HepG2 (cell line): ENCODE results near the gene EBF3. TPM values are rescaled to one million over a fixed set of nuclear protein-coding genes. Genes with fewer than 3 reads are reported as not detected.

Source experiments
- ATAC-seq: fragments of 200-7000 bp; cut with Tn5 transposase; 3 replicates; pipeline ENCODE4 v1.9.1; 2020; ENCODE audit warnings: mild to moderate bottlenecking, moderate library complexity
- BruUV-seq: library from RNA; stranded (reverse); fragments of 400-500 nt; replicated peaks from 2 replicates; lab custom pipeline; 2021; lab: Mats Ljungman, UMichigan
- CTCF ChIA-PET: fragments of 300-600 bp; formaldehyde crosslinking; extraction: SDS; loops from one replicate; lab custom pipeline; 2021; ENCODE audit warnings: low total read pairs, inconsistent platforms, low intra/inter-chr PET ratio; lab: Yijun Ruan, JAX
- POLR2A ChIA-PET: fragments of 350-600 bp; sonication (Branson Sonifier 250); formaldehyde crosslinking; loops from one replicate; lab custom pipeline; 2020; ENCODE audit warnings: antibody characterized with exemption, inconsistent platforms; lab: Yijun Ruan, JAX
- DNase-seq: peaks from one replicate; pipeline ENCODE4 v3.0.0-alpha.2; 2015; ENCODE audit warnings: low spot score
- FAIRE-seq: peaks from 3 replicates; lab custom pipeline; 2011; peaks lifted over from hg19 to GRCh38; lab: Jason Lieb, UNC
- H2AFZ ChIP-seq: one replicate; pipeline ENCODE4 v1.6.1; 2011; ENCODE audit warnings: low read length, inconsistent platforms
- H3K27ac ChIP-seq: fragments of 300-600 bp; 3 replicates; pipeline ENCODE4 v1.8.0; 2011; ENCODE audit warnings: mixed run types, mild to moderate bottlenecking, mixed read lengths, low read length, inconsistent platforms; ENCODE audit not compliant: insufficient read depth; ENCODE audit errors: extremely low read length
- H3K27me3 ChIP-seq, 2 experiments: fragments of 200-600 bp in 1 of 2; 2 replicates in 1 of 2; 3 replicates in 1 of 2; pipeline versions ENCODE4 v1.6.0 to v1.8.0; 2011; ENCODE audit warnings: low read length in 2 of 2, mild to moderate bottlenecking in 2 of 2, moderate library complexity in 2 of 2, inconsistent platforms in 1 of 2; ENCODE audit not compliant: insufficient read depth in 2 of 2, control insufficient read depth in 1 of 2
- H3K36me3 ChIP-seq, 2 experiments: fragments of 200-600 bp in 1 of 2; replicated peaks in 1 of 2; 2 replicates in 1 of 2; 3 replicates in 1 of 2; pipeline versions ENCODE4 v1.5.1 to v1.8.0; 2011; ENCODE audit warnings: low read length in 2 of 2, inconsistent platforms in 1 of 2; ENCODE audit not compliant: insufficient read depth in 2 of 2, control insufficient read depth in 1 of 2
- H3K4me1 ChIP-seq: 2 replicates; pipeline ENCODE4 v1.5.1; 2012; ENCODE audit warnings: low read length, inconsistent platforms; ENCODE audit not compliant: insufficient read depth
- H3K4me2 ChIP-seq: 2 replicates; pipeline ENCODE4 v1.6.0; 2011; ENCODE audit warnings: low read depth, low read length, inconsistent platforms
- H3K4me3 ChIP-seq, 3 experiments: fragments of 200-600 bp in 1 of 3; sonication (generic), shearing (Covaris generic) in 1 of 3; replicated peaks in 1 of 3; 2 replicates each; pipeline ENCODE4 v1.5.1; 2011 to 2016; ENCODE audit warnings: low read length in 3 of 3, inconsistent platforms in 2 of 3, low read depth in 2 of 3, mild to moderate bottlenecking in 2 of 3, control low read depth in 1 of 3, mixed read lengths in 1 of 3; ENCODE audit not compliant: insufficient read depth in 1 of 3
- H3K79me2 ChIP-seq: one replicate; pipeline ENCODE4 v1.6.1; 2011; ENCODE audit warnings: low read length, inconsistent platforms; ENCODE audit not compliant: insufficient read depth
- H3K9ac ChIP-seq: 2 replicates; pipeline ENCODE4 v1.6.0; 2011; ENCODE audit warnings: mild to moderate bottlenecking, low read depth, low read length, inconsistent platforms; ENCODE audit not compliant: insufficient read depth
- H3K9me3 ChIP-seq: 2 replicates; pipeline ENCODE4 v1.5.1; 2012; ENCODE audit warnings: mild to moderate bottlenecking, low read length
- H4K20me1 ChIP-seq: 2 replicates; pipeline ENCODE4 v1.6.0; 2011; ENCODE audit warnings: inconsistent platforms, mild to moderate bottlenecking, low read length, moderate library complexity; ENCODE audit not compliant: insufficient read depth
- EEA1 ChIP-seq: sonication (generic); formaldehyde crosslinking; IDR thresholded peaks from 2 replicates; pipeline ENCODE4 v1.5.1; 2020; ENCODE audit warnings: mild to moderate bottlenecking, missing genetic modification reagents, borderline replicate concordance
- HOXA5 ChIP-seq: sonication (generic); formaldehyde crosslinking; IDR thresholded peaks from 2 replicates; pipeline ENCODE4 v1.4.0; 2020; ENCODE audit warnings: missing genetic modification reagents
- KLF13 ChIP-seq: sonication (generic); formaldehyde crosslinking; IDR thresholded peaks from 2 replicates; pipeline ENCODE4 v1.4.0; 2020; ENCODE audit warnings: mild to moderate bottlenecking, missing genetic modification reagents
- MIXL1 ChIP-seq: IDR thresholded peaks from 2 replicates; pipeline ENCODE4 v1.6.1; 2016
- RBFOX2 ChIP-seq: fragments of 200-400 bp; formaldehyde crosslinking; IDR thresholded peaks from 2 replicates; pipeline ENCODE4 v1.6.1; 2017; ENCODE audit warnings: low read depth, mild to moderate bottlenecking, low read length
- RCOR2 ChIP-seq: IDR thresholded peaks from 2 replicates; pipeline ENCODE4 v1.6.1; 2016; ENCODE audit warnings: missing biosample characterization, missing genetic modification reagents
- SMARCE1 ChIP-seq: fragments of 450-650 bp; IDR thresholded peaks from 2 replicates; pipeline ENCODE4 v1.6.1; 2017; ENCODE audit warnings: borderline replicate concordance
- TOE1 ChIP-seq: sonication (generic); formaldehyde crosslinking; IDR thresholded peaks from 2 replicates; pipeline ENCODE4 v1.4.0; 2020; ENCODE audit warnings: mild to moderate bottlenecking, missing genetic modification reagents
- ZBTB21 ChIP-seq: sonication (generic); formaldehyde crosslinking; IDR thresholded peaks from 2 replicates; pipeline ENCODE4 v1.4.0; 2020; ENCODE audit warnings: missing genetic modification reagents
- ZNF446 ChIP-seq: sonication (generic); formaldehyde crosslinking; IDR thresholded peaks from 2 replicates; pipeline ENCODE4 v1.5.0; 2020; ENCODE audit warnings: mild to moderate bottlenecking, missing genetic modification reagents
- ZNF550 ChIP-seq: sonication (generic); formaldehyde crosslinking; IDR thresholded peaks from 2 replicates; pipeline ENCODE4 v1.4.0; 2020; ENCODE audit warnings: mild to moderate bottlenecking, missing genetic modification reagents, borderline replicate concordance
- ZNF567 ChIP-seq: sonication (generic); formaldehyde crosslinking; IDR thresholded peaks from 2 replicates; pipeline ENCODE4 v1.8.1; 2023; ENCODE audit warnings: mild to moderate bottlenecking, missing genetic modification reagents, borderline replicate concordance
- ZNF724P ChIP-seq: sonication (generic); formaldehyde crosslinking; IDR thresholded peaks from 2 replicates; pipeline ENCODE4 v1.8.0; 2022; ENCODE audit warnings: missing genetic modification reagents, borderline replicate concordance
- ZNF766 ChIP-seq: sonication (generic); formaldehyde crosslinking; IDR thresholded peaks from 2 replicates; pipeline ENCODE4 v1.5.0; 2020; ENCODE audit warnings: missing genetic modification reagents, borderline replicate concordance
- ZXDC ChIP-seq: sonication (generic); formaldehyde crosslinking; IDR thresholded peaks from 2 replicates; pipeline ENCODE4 v1.5.0; 2020; ENCODE audit warnings: mild to moderate bottlenecking, missing genetic modification reagents
- WGBS: methylation state at CpG from one replicate; pipeline ENCODE4 v1.1.6; 2017; ENCODE audit warnings: low lambda C conversion rate; 5-methylcytosine and 5-hydroxymethylcytosine counted together
- in situ Hi-C: cut with HindIII; loops from 2 replicates; pipeline ENCODE4 v1.10.0; 2017; ENCODE audit warnings: low pct_unique_long_range_greater_than_20kb; ENCODE audit not compliant: extremely low pct_ligation_motif_present
- intact Hi-C: fragments of 100-400 bp; cut with micrococcal nuclease; formaldehyde crosslinking; loops from one replicate; pipeline ENCODE4 v1.10.0; 2022; ENCODE audit not compliant: unreplicated experiment
- polyA plus RNA-seq, 8 experiments: library from polyadenylated mRNA; depleted of rRNA in 3 of 8; stranded (reverse) in 7 of 8; unstranded in 1 of 8; fragments of >200 nt; fragmentation: Illumina TruSeq in 4 of 8; extraction: Trizol in 4 of 8; gene quantifications; 2 replicates each; pipeline versions ENCODE4 v1.2.1 to v1.2.3, GENCODE V29; 2011 to 2016; ENCODE audit warnings: low read depth in 4 of 8, missing spikeins in 1 of 8, mixed read lengths in 1 of 8; ENCODE audit not compliant: insufficient read depth in 1 of 8
- total RNA-seq, 5 experiments: library from RNA; depleted of rRNA; stranded (reverse); fragments of >200 nt; fragmentation: Illumina TruSeq; extraction: Trizol; gene quantifications; 2 replicates each; pipeline ENCODE4 v1.2.3, GENCODE V29; 2016; ENCODE audit warnings: low read depth in 1 of 5

EBF3 gene
- total and polyA plus RNA-seq, 2 of the 13 experiments (the other 11 are each of a cell fraction or from before 2014, with no cell fraction given) = not detected

- Histone ChIP-seq H3K9ac (no peak overlapping the region), H3K79me2 (no peaks in the 10 kb centered on the region), H3K36me3 (no peaks in the 10 kb centered on the region), H3K27me3 (peaks cover 0 to 32% of the 10 kb centered on the region in 2 experiments; a peak in 4 of 5 replicates), H3K4me3 (no peak overlapping the region), H2AFZ (no peak overlapping the region), H3K4me2 (no peak overlapping the region), H4K20me1 (no peaks in the 10 kb centered on the region), H3K4me1 (no peaks in the 10 kb centered on the region), H3K9me3 (no peaks in the 10 kb centered on the region), H3K27ac (no peak overlapping the region)
- WGBS = 21% methylated on average over 16 of the region's 16 CpGs
- in situ Hi-C loops = no loop called here
- DNase-seq (no peak), ATAC-seq (no peak), FAIRE-seq (no peak)
- intact Hi-C loops = no loop called here
- BruUV-seq = no TSS peak
- TF ChIP-seq ZBTB21 (CRISPR knock-in tag) = no peak
- no peak for TF ChIP-seq ZNF446 (CRISPR knock-in tag)
- no peak for TF ChIP-seq ZNF724P
- no peak for TF ChIP-seq KLF13 (CRISPR knock-in tag)
- POLR2A ChIA-PET = no interaction called here
- CTCF ChIA-PET = no interaction called here
These were observed 36.5 kb downstream of the EBF3 start for GRCh38 chr10:129927351-129928120.

GRCh38 chr10:129926066-129927055 lies 37.7 kb downstream of the EBF3 start:
- in situ Hi-C loops = no loop called here
- DNase-seq (no peak), FAIRE-seq (no peak)

More at GRCh38 chr10:129926066-129927055, 37.7 kb downstream of the EBF3 start:
- ChIA-PET CTCF (no interaction called here), POLR2A (no interaction called here)
- TF ChIP-seq SMARCE1 = no peak
- no peak for TF ChIP-seq TOE1
- no peak for TF ChIP-seq EEA1
- no peak for TF ChIP-seq ZNF550 (CRISPR knock-in tag)
- no peak for TF ChIP-seq ZNF766
- TF ChIP-seq MIXL1 = no peak
- no peak for TF ChIP-seq ZNF567 (CRISPR knock-in tag)
- no peak for TF ChIP-seq ZXDC (CRISPR knock-in tag)
- no peak for TF ChIP-seq RCOR2 (CRISPR knock-in tag)
- TF ChIP-seq HOXA5 (CRISPR knock-in tag) = no peak
- no peak for TF ChIP-seq RBFOX2
- intact Hi-C loops = no loop called here
- Histone ChIP-seq H3K4me2 (no peak overlapping the region), H3K27me3 (peaks cover 0 to 43% of the 10 kb centered on the region in 2 experiments; a peak in 4 of 5 replicates), H3K27ac (no peak overlapping the region), H3K9ac (no peak overlapping the region), H3K4me1 (no peaks in the 10 kb centered on the region), H4K20me1 (no peaks in the 10 kb centered on the region), H3K79me2 (no peaks in the 10 kb centered on the region), H3K4me3 (no peak overlapping the region), H2AFZ (no peak overlapping the region), H3K9me3 (no peaks in the 10 kb centered on the region), H3K36me3 (no peaks in the 10 kb centered on the region)
- no peak for ATAC-seq
- no TSS peak for BruUV-seq
- WGBS = 35% methylated on average over 18 of the region's 29 CpGs
